RWPE2 (cell line): Measurements from ENCODE around the gene TP53TG5.

Source experiments
- ATAC-seq: fragments of 200-7000 bp; cut with Tn5 transposase; 3 replicates; pipeline ENCODE4 v1.9.1; 2021; ENCODE audit warnings: low read depth
- DNase-seq: peaks from one replicate; pipeline ENCODE4 v3.0.0-alpha.2; 2020; ENCODE audit warnings: low spot score
- H3K27ac ChIP-seq: fragments of 450-650 bp; 2 replicates; pipeline ENCODE4 v1.5.1; 2017; ENCODE audit warnings: mild to moderate bottlenecking; ENCODE audit not compliant: poor library complexity, severe bottlenecking
- H3K27me3 ChIP-seq: fragments of 250-450 bp; sonication (Bioruptor Pico); 2 replicates; pipeline ENCODE4 v1.5.1; 2021; ENCODE audit warnings: mild to moderate bottlenecking, moderate library complexity; ENCODE audit not compliant: insufficient read depth, poor library complexity, severe bottlenecking
- H3K36me3 ChIP-seq: fragments of 250-450 bp; sonication (Bioruptor Pico); 2 replicates; pipeline ENCODE4 v1.5.1; 2020; ENCODE audit warnings: low read depth, mild to moderate bottlenecking, moderate library complexity
- H3K4me1 ChIP-seq: fragments of 250-450 bp; sonication (Bioruptor Pico); 2 replicates; pipeline ENCODE4 v1.5.1; 2021; ENCODE audit warnings: mild to moderate bottlenecking, moderate library complexity; ENCODE audit not compliant: insufficient read depth, poor library complexity, severe bottlenecking
- H3K4me3 ChIP-seq: fragments of 250-450 bp; sonication (Bioruptor Pico); 2 replicates; pipeline ENCODE4 v1.5.1; 2021; ENCODE audit warnings: mild to moderate bottlenecking, moderate library complexity; ENCODE audit not compliant: severe bottlenecking
- H3K9me3 ChIP-seq: fragments of 250-450 bp; sonication (Bioruptor Pico); 2 replicates; pipeline ENCODE4 v1.5.1; 2021; ENCODE audit warnings: mild to moderate bottlenecking, moderate library complexity; ENCODE audit not compliant: severe bottlenecking
- TF ChIP-seq, protein P1 (sequence below): fragments of 450-650 bp; IDR thresholded peaks from one replicate; pipeline ENCODE4 v1.5.1; 2017; ENCODE audit warnings: mild to moderate bottlenecking, moderate library complexity; ENCODE audit not compliant: poor library complexity, severe bottlenecking

Gene TP53TG5

DNA sequence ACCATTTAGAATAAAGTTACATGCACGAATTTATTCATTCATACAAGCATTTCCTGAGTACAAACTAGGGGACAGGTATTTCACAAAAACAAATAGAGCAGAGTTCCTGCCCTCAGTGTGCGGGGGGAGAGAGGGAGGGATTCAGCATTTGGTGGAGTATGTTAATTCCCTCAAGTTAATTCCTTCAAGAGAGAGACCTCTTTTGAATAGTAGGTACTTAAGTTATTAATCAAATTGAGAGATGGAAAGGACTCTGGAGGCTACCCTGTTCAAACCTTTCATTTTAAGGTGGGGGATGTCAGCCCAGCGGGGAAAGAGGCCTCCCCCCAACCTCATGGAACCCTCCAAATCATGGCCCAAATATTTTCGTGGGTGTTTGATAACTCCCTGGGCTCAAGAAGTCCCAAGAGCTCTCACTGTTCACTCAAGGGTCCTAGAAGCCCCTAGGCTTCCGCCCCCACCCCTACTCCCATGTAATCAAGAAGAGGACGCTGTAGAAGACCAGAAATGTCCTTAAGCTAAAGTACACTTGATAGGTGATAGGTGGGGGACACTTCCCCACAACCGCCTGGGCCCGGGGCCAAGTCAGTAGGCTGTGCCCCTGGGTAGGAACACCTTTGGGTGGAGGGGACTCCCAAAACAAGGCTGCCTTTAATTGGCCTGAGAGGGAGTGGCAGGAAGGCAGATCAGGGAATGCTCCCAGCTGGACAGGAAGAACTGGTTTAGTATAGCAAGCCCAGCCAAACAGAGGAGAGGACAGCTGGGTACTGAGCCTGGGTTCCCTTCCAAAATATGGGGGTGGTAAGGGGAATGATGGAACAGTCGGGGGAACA, 32.8 kb downstream of the TP53TG5 start:
- H3K4me1 ChIP-seq = peaks cover 73% of the 10 kb centered on the region
- peak overlapping the region; percentile 99 for H3K27ac ChIP-seq
- peak overlapping the region; percentile 98 for H3K4me3 ChIP-seq
- H3K27me3 ChIP-seq = no peaks in the 10 kb centered on the region
- H3K36me3 ChIP-seq = peaks cover 76% of the 10 kb centered on the region
- peak; percentile 43 for ATAC-seq
- TF ChIP-seq, protein P1, sequence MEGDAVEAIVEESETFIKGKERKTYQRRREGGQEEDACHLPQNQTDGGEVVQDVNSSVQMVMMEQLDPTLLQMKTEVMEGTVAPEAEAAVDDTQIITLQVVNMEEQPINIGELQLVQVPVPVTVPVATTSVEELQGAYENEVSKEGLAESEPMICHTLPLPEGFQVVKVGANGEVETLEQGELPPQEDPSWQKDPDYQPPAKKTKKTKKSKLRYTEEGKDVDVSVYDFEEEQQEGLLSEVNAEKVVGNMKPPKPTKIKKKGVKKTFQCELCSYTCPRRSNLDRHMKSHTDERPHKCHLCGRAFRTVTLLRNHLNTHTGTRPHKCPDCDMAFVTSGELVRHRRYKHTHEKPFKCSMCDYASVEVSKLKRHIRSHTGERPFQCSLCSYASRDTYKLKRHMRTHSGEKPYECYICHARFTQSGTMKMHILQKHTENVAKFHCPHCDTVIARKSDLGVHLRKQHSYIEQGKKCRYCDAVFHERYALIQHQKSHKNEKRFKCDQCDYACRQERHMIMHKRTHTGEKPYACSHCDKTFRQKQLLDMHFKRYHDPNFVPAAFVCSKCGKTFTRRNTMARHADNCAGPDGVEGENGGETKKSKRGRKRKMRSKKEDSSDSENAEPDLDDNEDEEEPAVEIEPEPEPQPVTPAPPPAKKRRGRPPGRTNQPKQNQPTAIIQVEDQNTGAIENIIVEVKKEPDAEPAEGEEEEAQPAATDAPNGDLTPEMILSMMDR = no peak
- H3K9me3 ChIP-seq = no peaks in the 10 kb centered on the region
- DNase-seq = peak; percentile 88

GRCh38 chr20:45344168-45344860, 33.8 kb downstream of the TP53TG5 start:
- Histone ChIP-seq H3K9me3 (no peaks in the 10 kb centered on the region), H3K4me3 (peak overlapping the region; percentile 98), H3K4me1 (peaks cover 81% of the 10 kb centered on the region), H3K27me3 (no peaks in the 10 kb centered on the region), H3K36me3 (peaks cover 86% of the 10 kb centered on the region), H3K27ac (peak overlapping the region; percentile 99)
- ATAC-seq (peak; percentile 62), DNase-seq (peak; percentile 97)
- TF ChIP-seq, protein P1 = peak; percentile 16

- no peak for DNase-seq
- Histone ChIP-seq H3K36me3 (peaks cover 93% of the 10 kb centered on the region), H3K9me3 (no peaks in the 10 kb centered on the region), H3K27me3 (no peaks in the 10 kb centered on the region), H3K4me3 (no peak overlapping the region), H3K27ac (peak overlapping the region; percentile 99), H3K4me1 (peaks cover 81% of the 10 kb centered on the region)
- TF ChIP-seq, protein P1 = no peak
- ATAC-seq = no peak
Observed at GRCh38 chr20:45343532-45344167, 34.5 kb downstream of the TP53TG5 start.

DNA sequence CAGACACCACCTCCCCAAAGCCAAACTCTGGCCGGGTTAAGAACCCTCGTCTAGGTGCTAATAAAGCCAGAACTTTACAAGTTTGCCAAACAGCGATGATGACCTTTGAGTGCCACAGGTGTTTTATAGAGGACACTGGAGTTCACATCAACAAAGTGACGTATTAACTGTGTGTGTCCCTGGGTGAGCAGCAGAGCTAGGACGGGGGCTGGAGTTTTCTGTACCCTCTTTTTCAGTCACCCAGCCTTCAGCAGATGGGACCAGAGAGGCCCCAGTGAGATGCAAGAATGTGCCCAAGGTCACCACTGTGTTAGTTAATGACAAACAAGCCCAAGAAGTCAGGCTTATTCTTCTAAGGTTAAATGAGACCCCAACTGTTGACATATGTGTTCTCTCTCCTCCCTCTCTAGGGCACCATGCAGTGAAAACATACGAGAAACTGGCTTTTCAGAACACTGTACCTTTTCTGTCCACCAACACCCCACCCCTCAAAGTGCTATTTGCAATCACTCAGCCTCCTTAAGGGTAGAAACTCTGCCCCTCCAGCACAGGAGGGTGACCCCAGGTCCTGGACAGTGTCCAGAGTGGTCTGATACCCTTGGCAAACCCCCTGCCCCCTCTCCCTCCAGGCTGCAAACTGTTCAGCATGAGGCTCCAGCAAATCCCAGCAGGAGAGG, 35.1 kb downstream of the TP53TG5 start:
- H3K27ac ChIP-seq = peak overlapping the region; percentile 99
- H3K4me3 ChIP-seq = no peak overlapping the region
- H3K9me3 ChIP-seq = no peaks in the 10 kb centered on the region
- H3K36me3 ChIP-seq = peaks cover 99% of the 10 kb centered on the region
- peak; percentile 77 for DNase-seq
- TF ChIP-seq, protein P1 = no peak
- peaks cover 85% of the 10 kb centered on the region for H3K4me1 ChIP-seq
- no peaks in the 10 kb centered on the region for H3K27me3 ChIP-seq
- no peak for ATAC-seq
